Skeletal muscle tissue (tissue), 4 donors: Measurements from ENCODE around the gene NECAB3. TPM values are rescaled to one million over a fixed set of nuclear protein-coding genes. Genes with fewer than 3 reads are reported as not detected.

Source experiments
- H3K27ac ChIP-seq: one replicate; pipeline ENCODE4 v1.7.0; 2013; ENCODE audit warnings: mild to moderate bottlenecking, low read depth, low read length, inconsistent platforms
- H3K27me3 ChIP-seq, 3 donors: one replicate each; pipeline ENCODE4 v1.7.0; 2013; ENCODE audit warnings: low read length in 3 of 3; ENCODE audit not compliant: control insufficient read depth in 3 of 3, insufficient read depth in 3 of 3
- H3K36me3 ChIP-seq, 3 donors: one replicate each; pipeline ENCODE4 v1.7.0; 2013; ENCODE audit warnings: low read length in 3 of 3; ENCODE audit not compliant: control insufficient read depth in 3 of 3, insufficient read depth in 3 of 3
- H3K4me1 ChIP-seq, 3 donors: one replicate each; pipeline ENCODE4 v1.7.0; 2013; ENCODE audit warnings: low read length in 3 of 3, mild to moderate bottlenecking in 3 of 3; ENCODE audit not compliant: control insufficient read depth in 3 of 3, insufficient read depth in 3 of 3
- H3K4me3 ChIP-seq, 3 donors: one replicate each; pipeline ENCODE4 v1.7.0; 2013; ENCODE audit warnings: low read length in 3 of 3
- H3K9ac ChIP-seq, 3 donors: one replicate each; pipeline ENCODE4 v1.7.0; 2013; ENCODE audit warnings: low read length in 3 of 3, mild to moderate bottlenecking in 3 of 3, moderate library complexity in 2 of 3, low read depth in 1 of 3
- H3K9me3 ChIP-seq, 3 donors: one replicate each; pipeline ENCODE4 v1.7.0; 2013; ENCODE audit warnings: low read length in 3 of 3; ENCODE audit not compliant: control insufficient read depth in 3 of 3
- total RNA-seq: library from RNA; depleted of rRNA; stranded (reverse); fragments of >200 nt; gene quantifications from one replicate; pipeline ENCODE4 v1.2.3, GENCODE V29; 2014
- donor health status: Osteomylitis.

Gene NECAB3
- total RNA-seq, 1 donor from 2014 or later: 32.4 TPM

- Histone ChIP-seq H3K4me1 (peaks cover 9 to 14% (median 12%) of the 10 kb centered on the region in 3 donors), H3K27me3 (no peaks in the 10 kb centered on the region), H3K36me3 (peaks cover 35 to 38% (median 37%) of the 10 kb centered on the region in 3 donors)
These were observed 16.5 kb downstream of the NECAB3 start for GRCh38 chr20:33657704-33658095.

DNA sequence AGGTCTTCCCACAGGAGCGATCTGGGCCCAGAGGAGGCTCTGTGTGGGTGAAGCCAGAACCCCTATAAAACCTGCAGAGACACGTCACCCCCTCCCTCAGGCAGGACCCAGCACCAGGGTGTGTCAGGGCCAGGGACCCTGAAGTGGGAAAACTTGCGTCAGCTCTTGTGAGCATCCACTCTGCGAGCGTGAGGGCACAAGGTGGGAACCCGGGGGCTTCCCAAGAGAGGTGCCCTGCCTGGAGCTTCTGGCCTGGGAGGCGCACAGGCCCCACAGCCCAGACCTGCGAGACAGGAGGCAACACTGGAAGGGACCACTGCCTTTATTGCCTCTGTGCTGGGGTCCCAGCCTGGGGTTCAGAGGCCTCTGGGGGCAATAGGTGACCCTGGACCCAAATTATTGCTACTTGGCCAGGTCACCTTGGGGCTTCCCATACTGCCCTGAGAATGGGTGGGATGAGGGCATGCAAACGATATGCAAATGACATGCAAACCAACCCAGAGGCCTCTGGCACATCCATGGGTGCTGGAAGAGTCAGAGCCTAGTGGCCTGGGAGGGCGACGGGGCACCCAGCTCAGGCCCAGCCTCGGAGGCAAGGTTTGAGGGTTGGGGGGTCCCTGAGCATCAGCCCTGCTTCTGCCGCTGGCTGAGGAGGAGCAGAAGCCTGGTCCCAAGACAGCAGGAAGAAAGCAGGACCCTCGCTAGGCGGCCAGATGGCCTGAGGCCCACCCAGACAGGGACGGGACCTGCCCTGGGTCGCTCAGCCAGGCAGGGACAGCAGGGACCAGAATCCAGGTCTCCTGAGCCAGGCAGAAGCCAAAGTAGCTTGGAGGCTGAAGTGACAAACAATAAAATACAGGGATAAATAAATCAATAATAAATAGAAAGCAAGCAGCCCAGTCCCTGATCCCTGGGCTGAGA is 17.2 kb downstream of the NECAB3 start:
- Histone ChIP-seq H3K4me1 (peaks cover 9 to 13% (median 12%) of the 10 kb centered on the region in 3 donors), H3K36me3 (peaks cover 35 to 38% (median 37%) of the 10 kb centered on the region in 3 donors), H3K4me3 (no peak overlapping the region), H3K27me3 (no peaks in the 10 kb centered on the region), H3K9ac (no peak overlapping the region), H3K27ac (no peak overlapping the region), H3K9me3 (no peaks in the 10 kb centered on the region)

More at GRCh38 chr20:33657704-33658095, 16.5 kb downstream of the NECAB3 start:
- H3K4me3 ChIP-seq: no peak overlapping the region
- no peak overlapping the region for H3K9ac ChIP-seq
- no peak overlapping the region for H3K27ac ChIP-seq
- H3K9me3 ChIP-seq: no peaks in the 10 kb centered on the region

DNA sequence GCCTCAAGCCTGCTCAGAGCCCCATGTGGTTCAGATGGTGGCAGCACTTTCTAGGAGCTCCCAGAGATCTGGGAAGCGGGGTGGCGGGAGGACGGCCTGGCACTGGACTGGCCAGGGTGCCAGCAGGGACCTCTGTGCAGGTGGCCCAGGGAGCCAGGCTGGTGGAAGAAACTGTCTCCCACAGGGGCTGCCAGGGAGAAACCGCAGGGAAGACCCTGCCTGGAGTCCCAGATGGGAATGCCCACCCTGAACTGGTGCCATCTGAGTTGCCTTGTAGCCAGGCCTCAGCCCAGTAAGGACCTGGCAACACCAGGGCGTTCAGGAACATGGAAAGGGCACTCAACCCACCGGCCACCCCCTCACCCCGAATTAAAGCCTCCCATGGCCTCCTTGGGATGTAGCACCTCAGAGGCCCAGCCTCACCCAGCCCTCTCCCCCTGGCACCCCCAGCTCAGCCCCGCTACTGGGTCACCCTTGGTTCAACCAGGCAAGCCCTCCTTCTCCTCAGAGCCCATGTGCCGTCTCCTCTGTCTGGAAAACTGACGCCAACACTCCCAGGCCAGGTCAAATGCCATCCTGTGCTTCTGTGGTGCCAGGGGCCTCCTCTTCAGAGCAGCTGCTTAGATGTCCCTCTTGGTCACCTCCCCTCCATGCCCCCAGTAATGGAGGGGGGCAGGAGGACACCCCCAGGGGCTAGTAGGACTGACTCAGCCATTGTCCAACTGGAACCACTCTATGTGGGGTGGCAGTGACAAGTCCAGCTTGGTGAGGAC is 18.0 kb downstream of the NECAB3 start:
- H3K9me3 ChIP-seq: no peaks in the 10 kb centered on the region
- H3K4me3 ChIP-seq: no peak overlapping the region
- no peak overlapping the region for H3K27ac ChIP-seq
- H3K27me3 ChIP-seq: peaks cover 0 to 2% (median 0%) of the 10 kb centered on the region in 3 donors
- H3K4me1 ChIP-seq: peaks cover 9 to 13% (median 12%) of the 10 kb centered on the region in 3 donors
- no peak overlapping the region for H3K9ac ChIP-seq
- peaks cover 35 to 38% (median 36%) of the 10 kb centered on the region in 3 donors for H3K36me3 ChIP-seq

DNA sequence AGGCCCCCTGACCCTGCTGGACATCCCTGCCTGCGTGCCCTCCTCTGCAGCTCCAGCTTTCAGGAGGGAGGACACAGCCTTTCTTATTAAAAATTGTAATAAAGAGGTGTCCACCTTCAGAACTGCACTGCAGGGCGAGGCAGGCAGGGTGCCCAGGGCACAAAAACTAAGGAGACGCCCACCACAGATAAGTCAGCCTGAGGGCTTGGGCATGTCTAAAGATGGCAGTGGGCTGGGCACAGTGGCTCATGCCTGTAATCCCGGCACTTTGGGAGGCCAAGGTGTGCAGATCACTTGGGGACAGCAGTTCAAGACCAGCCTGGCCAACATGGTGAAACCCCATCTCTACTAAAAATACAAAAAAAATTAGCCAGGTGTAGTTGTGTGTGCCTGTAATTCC is 19.1 kb downstream of the NECAB3 start:
- Histone ChIP-seq H3K27ac (no peak overlapping the region), H3K4me3 (no peak overlapping the region), H3K9me3 (no peaks in the 10 kb centered on the region), H3K9ac (no peak overlapping the region), H3K4me1 (peaks cover 9 to 13% (median 12%) of the 10 kb centered on the region in 3 donors), H3K27me3 (peaks cover 0 to 5% (median 0%) of the 10 kb centered on the region in 3 donors), H3K36me3 (peaks cover 27 to 30% (median 28%) of the 10 kb centered on the region in 3 donors)

DNA sequence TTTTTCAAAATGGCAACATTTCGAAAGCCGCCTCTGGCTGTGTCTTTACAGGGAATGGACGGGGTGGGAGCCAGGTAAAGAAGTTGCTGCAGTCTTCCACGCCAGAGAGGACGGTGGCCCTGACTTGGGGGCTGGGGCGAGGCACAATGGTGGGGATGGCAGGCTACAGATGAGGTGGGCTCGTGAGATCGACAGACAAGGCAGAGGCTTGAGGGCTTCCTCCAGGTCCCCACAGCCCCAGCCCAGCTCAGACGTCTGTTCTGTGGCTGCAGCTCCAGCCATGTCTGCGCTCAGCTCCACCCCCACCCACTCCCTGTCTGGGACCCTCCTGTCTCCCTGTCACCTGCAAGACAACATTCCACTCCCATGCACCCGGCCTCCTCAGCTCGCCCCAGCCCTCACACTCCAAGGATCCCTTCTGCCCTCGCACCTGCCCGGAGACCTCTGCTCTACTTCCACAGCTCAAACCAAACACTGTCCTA is 19.5 kb downstream of the NECAB3 start:
- H3K36me3 ChIP-seq: peaks cover 23 to 26% (median 24%) of the 10 kb centered on the region in 3 donors
- H3K9ac ChIP-seq: no peak overlapping the region
- no peak overlapping the region for H3K27ac ChIP-seq
- H3K27me3 ChIP-seq: peaks cover 0 to 5% (median 0%) of the 10 kb centered on the region in 3 donors
- H3K4me3 ChIP-seq: no peak overlapping the region
- no peaks in the 10 kb centered on the region for H3K9me3 ChIP-seq
- H3K4me1 ChIP-seq: peaks cover 9 to 15% (median 12%) of the 10 kb centered on the region in 3 donors

DNA sequence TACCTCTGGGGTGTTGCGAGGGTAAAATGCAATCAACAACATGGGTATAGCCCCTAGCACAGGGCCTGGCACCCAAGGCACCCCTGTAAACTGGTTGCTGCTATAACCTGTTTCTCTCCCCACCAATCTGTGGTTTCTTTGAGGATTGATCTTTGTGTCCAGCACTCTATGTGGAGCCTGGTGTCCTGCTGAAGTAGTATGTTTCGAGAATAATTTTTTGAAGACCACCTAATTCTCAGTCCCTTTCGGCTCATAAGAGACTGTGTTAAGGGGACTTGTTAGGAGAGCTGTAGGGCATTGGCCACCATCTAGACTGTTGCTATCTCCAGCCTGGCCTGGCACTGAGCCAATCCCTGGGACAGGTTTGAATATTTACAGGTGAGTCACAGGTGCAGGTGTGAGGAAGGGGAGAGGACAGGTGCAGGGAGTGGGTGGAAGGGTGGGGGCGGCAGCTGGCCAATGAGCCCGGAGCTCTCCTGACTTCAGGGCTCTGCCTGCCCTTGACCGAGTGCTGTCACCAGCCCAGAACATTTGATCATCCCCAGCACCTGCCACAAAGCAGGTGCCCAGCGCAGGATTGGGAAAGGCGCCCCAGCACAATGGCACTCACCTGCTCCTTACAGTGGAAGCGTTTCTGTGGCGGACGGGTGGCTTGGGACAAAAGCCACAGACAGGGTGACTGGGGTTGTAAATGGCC is 20.2 kb downstream of the NECAB3 start:
- H3K27me3 ChIP-seq: peaks cover 0 to 5% (median 0%) of the 10 kb centered on the region in 3 donors
- H3K9ac ChIP-seq: peak overlapping the region in 2 of 3 donors; percentile 45 to 71
- H3K9me3 ChIP-seq: no peaks in the 10 kb centered on the region
- peaks cover 14 to 22% (median 18%) of the 10 kb centered on the region in 3 donors for H3K4me1 ChIP-seq
- peak overlapping the region in 1 of 3 donors; percentile 52 for H3K4me3 ChIP-seq
- no peak overlapping the region for H3K27ac ChIP-seq
- H3K36me3 ChIP-seq: peaks cover 18 to 21% (median 20%) of the 10 kb centered on the region in 3 donors

- H3K27ac ChIP-seq: no peak overlapping the region
- peaks cover 14 to 15% (median 15%) of the 10 kb centered on the region in 3 donors for H3K36me3 ChIP-seq
- H3K4me3 ChIP-seq: peak overlapping the region in 2 of 3 donors; percentile 40 to 52
- no peaks in the 10 kb centered on the region for H3K9me3 ChIP-seq
- peaks cover 21 to 29% (median 25%) of the 10 kb centered on the region in 3 donors for H3K4me1 ChIP-seq
- H3K9ac ChIP-seq: peak overlapping the region in 2 of 3 donors; percentile 45 to 71
- H3K27me3 ChIP-seq: peaks cover 0 to 5% (median 0%) of the 10 kb centered on the region in 3 donors
These were observed 20.9 kb downstream of the NECAB3 start for GRCh38 chr20:33653218-33653899.

GRCh38 chr20:33651562-33652048 is 22.6 kb downstream of the NECAB3 start:
- H3K4me3 ChIP-seq: no peak overlapping the region
- H3K27ac ChIP-seq: no peak overlapping the region
- H3K9me3 ChIP-seq: no peaks in the 10 kb centered on the region
- H3K27me3 ChIP-seq: peaks cover 0 to 5% (median 0%) of the 10 kb centered on the region in 3 donors
- H3K9ac ChIP-seq: peak overlapping the region in 1 of 3 donors; percentile 16
- H3K4me1 ChIP-seq: peaks cover 28 to 38% (median 32%) of the 10 kb centered on the region in 3 donors
- H3K36me3 ChIP-seq: peaks cover 0 to 2% (median 1%) of the 10 kb centered on the region in 3 donors
